Endodermal cell (in vitro differentiated cells): ENCODE data around the gene B4GALNT4. TPM values are rescaled to one million over a fixed set of nuclear protein-coding genes. Genes with fewer than 3 reads are reported as not detected.
A peak's percentile ranks its signal among the peaks of the same experiment; 100 is the strongest.

ENCODE experiments used
- DNase-seq: peaks from one replicate; pipeline ENCODE4 v3.0.0-alpha.2; 2017
- H3K27ac ChIP-seq: 2 replicates; pipeline ENCODE4 v1.5.1; 2013; ENCODE audit warnings: mild to moderate bottlenecking, low read depth, low read length, moderate library complexity
- H3K27me3 ChIP-seq: 2 replicates; pipeline ENCODE4 v1.6.1; 2013; ENCODE audit warnings: mild to moderate bottlenecking, low read length, moderate library complexity; ENCODE audit not compliant: insufficient read depth, control insufficient read depth, poor library complexity, severe bottlenecking
- H3K36me3 ChIP-seq: 2 replicates; pipeline ENCODE4 v1.7.0; 2013; ENCODE audit warnings: mild to moderate bottlenecking, low read length, moderate library complexity; ENCODE audit not compliant: control insufficient read depth, insufficient read depth
- H3K4me1 ChIP-seq: one replicate; pipeline ENCODE4 v1.7.0; 2013; ENCODE audit warnings: low read length; ENCODE audit not compliant: control insufficient read depth, insufficient read depth
- H3K4me3 ChIP-seq: 2 replicates; pipeline ENCODE4 v1.5.1; 2013; ENCODE audit warnings: mild to moderate bottlenecking, low read length, moderate library complexity
- H3K9ac ChIP-seq: 2 replicates; pipeline ENCODE4 v1.6.1; 2013; ENCODE audit warnings: mild to moderate bottlenecking, low read length, moderate library complexity; ENCODE audit not compliant: poor library complexity, severe bottlenecking; ENCODE audit errors: extremely low read depth
- H3K9me3 ChIP-seq: 2 replicates; pipeline ENCODE4 v1.6.1; 2013; ENCODE audit warnings: mild to moderate bottlenecking, low read length, moderate library complexity; ENCODE audit not compliant: control insufficient read depth
- H3K27ac Mint-ChIP-seq: 2 replicates; pipeline ENCODE4 v1.8.0; 2020; ENCODE audit warnings: mixed read lengths
- H3K27me3 Mint-ChIP-seq: 2 replicates; pipeline ENCODE4 v1.8.0; 2021; ENCODE audit warnings: mild to moderate bottlenecking, mixed read lengths; ENCODE audit not compliant: insufficient read depth
- H3K36me3 Mint-ChIP-seq: 2 replicates; pipeline ENCODE4 v1.8.0; 2020; ENCODE audit warnings: low read depth, mixed read lengths
- H3K4me1 Mint-ChIP-seq: 2 replicates; pipeline ENCODE4 v1.8.0; 2020; ENCODE audit warnings: mixed read lengths
- H3K4me3 Mint-ChIP-seq: 2 replicates; pipeline ENCODE4 v1.8.0; 2020; ENCODE audit warnings: mild to moderate bottlenecking, moderate library complexity, mixed read lengths
- H3K9me3 Mint-ChIP-seq: 2 replicates; pipeline ENCODE4 v1.8.0; 2020; ENCODE audit warnings: mild to moderate bottlenecking, mixed read lengths
- WGBS, 2 experiments: methylation state at CpG; one replicate each; pipeline versions ENCODE4 v1.1.5 to v1.1.7; 2013; ENCODE audit warnings: missing lambda C conversion rate in 2 of 2, mixed read lengths in 1 of 2; ENCODE audit not compliant: insufficient coverage in 1 of 2, insufficient read length in 1 of 2; 5-methylcytosine and 5-hydroxymethylcytosine counted together
- total RNA-seq, 2 donors: library from RNA; stranded (reverse); fragmentation: NEBNext Ultra II Directional in 1 of 2; extraction: Animal tissue kit (Norgen Biotek cat#: 25700) in 1 of 2; gene quantifications; 2 replicates in 1 of 2; 3 replicates in 1 of 2; pipeline ENCODE4 v1.2.1, GENCODE V29; 2021
- TF ChIP-seq, protein P1 (sequence below): fragments of 200-600 bp; sonication (generic); conservative IDR thresholded peaks from 2 replicates; pipeline ENCODE4 v1.5.0; 2021; ENCODE audit warnings: antibody characterized with exemption, mild to moderate bottlenecking

The B4GALNT4 gene
- total RNA-seq, 2 donors from 2014 or later = 109 to 118 TPM

DNA sequence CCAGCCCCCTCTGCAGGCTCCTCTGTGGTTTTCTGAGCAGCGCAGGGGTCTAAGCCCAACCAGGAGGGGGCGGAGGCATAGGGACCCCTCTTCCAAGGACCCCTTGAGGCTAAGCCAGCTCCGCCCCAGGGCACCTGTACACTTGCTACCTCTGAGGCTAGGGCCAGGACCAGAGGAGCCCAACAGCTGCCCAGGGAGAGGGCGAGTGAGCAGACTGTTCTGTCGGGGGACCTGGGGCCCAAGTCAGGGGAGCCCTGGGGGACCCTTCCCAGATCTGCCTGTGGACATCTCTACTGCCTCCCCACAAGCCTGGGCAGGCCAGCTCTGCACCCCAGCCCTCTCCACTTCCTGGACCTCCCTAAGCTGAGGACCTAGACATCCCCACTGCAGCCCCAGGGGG is 1.8 kb downstream of the B4GALNT4 start:
- peak overlapping the region; percentile 93 for H3K27ac Mint-ChIP-seq
- H3K27me3 ChIP-seq = no peaks in the 10 kb centered on the region
- H3K36me3 ChIP-seq = peaks cover 21% of the 10 kb centered on the region
- H3K4me3 ChIP-seq = peak overlapping the region; percentile 85
- no peak overlapping the region for H3K9ac ChIP-seq
- peaks cover 3% of the 10 kb centered on the region for H3K27me3 Mint-ChIP-seq
- TF ChIP-seq, protein P1, sequence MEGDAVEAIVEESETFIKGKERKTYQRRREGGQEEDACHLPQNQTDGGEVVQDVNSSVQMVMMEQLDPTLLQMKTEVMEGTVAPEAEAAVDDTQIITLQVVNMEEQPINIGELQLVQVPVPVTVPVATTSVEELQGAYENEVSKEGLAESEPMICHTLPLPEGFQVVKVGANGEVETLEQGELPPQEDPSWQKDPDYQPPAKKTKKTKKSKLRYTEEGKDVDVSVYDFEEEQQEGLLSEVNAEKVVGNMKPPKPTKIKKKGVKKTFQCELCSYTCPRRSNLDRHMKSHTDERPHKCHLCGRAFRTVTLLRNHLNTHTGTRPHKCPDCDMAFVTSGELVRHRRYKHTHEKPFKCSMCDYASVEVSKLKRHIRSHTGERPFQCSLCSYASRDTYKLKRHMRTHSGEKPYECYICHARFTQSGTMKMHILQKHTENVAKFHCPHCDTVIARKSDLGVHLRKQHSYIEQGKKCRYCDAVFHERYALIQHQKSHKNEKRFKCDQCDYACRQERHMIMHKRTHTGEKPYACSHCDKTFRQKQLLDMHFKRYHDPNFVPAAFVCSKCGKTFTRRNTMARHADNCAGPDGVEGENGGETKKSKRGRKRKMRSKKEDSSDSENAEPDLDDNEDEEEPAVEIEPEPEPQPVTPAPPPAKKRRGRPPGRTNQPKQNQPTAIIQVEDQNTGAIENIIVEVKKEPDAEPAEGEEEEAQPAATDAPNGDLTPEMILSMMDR = no peak
- no peak overlapping the region for H3K27ac ChIP-seq
- H3K4me1 ChIP-seq = no peaks in the 10 kb centered on the region
- DNase-seq = no peak
- H3K9me3 ChIP-seq = peaks cover 8% of the 10 kb centered on the region
- H3K4me3 Mint-ChIP-seq = peak overlapping the region; percentile 75
- 96 to 100% methylated on average over 4 to 5 of the region's 5 CpGs for WGBS, 2 experiments
- peaks cover 4% of the 10 kb centered on the region for H3K9me3 Mint-ChIP-seq
- peaks cover 28% of the 10 kb centered on the region for H3K36me3 Mint-ChIP-seq
- H3K4me1 Mint-ChIP-seq = peaks cover 9% of the 10 kb centered on the region

GRCh38 chr11:371716-372590 is 2.7 kb downstream of the B4GALNT4 start:
- H3K9ac ChIP-seq = no peak overlapping the region
- peaks cover 8% of the 10 kb centered on the region for H3K9me3 ChIP-seq
- no peak overlapping the region for H3K4me3 ChIP-seq
- H3K27me3 ChIP-seq = no peaks in the 10 kb centered on the region
- Mint-ChIP-seq H3K27me3 (peaks cover 3% of the 10 kb centered on the region), H3K27ac (no peak overlapping the region), H3K9me3 (peaks cover 4% of the 10 kb centered on the region), H3K36me3 (peaks cover 28% of the 10 kb centered on the region), H3K4me3 (no peak overlapping the region), H3K4me1 (peaks cover 9% of the 10 kb centered on the region)
- H3K36me3 ChIP-seq = peaks cover 21% of the 10 kb centered on the region
- no peak for DNase-seq
- WGBS, 2 experiments = 96 to 98% methylated on average over 13 to 19 of the region's 19 CpGs
- TF ChIP-seq, protein P1 = no peak
- H3K4me1 ChIP-seq = no peaks in the 10 kb centered on the region
- H3K27ac ChIP-seq = no peak overlapping the region

DNA sequence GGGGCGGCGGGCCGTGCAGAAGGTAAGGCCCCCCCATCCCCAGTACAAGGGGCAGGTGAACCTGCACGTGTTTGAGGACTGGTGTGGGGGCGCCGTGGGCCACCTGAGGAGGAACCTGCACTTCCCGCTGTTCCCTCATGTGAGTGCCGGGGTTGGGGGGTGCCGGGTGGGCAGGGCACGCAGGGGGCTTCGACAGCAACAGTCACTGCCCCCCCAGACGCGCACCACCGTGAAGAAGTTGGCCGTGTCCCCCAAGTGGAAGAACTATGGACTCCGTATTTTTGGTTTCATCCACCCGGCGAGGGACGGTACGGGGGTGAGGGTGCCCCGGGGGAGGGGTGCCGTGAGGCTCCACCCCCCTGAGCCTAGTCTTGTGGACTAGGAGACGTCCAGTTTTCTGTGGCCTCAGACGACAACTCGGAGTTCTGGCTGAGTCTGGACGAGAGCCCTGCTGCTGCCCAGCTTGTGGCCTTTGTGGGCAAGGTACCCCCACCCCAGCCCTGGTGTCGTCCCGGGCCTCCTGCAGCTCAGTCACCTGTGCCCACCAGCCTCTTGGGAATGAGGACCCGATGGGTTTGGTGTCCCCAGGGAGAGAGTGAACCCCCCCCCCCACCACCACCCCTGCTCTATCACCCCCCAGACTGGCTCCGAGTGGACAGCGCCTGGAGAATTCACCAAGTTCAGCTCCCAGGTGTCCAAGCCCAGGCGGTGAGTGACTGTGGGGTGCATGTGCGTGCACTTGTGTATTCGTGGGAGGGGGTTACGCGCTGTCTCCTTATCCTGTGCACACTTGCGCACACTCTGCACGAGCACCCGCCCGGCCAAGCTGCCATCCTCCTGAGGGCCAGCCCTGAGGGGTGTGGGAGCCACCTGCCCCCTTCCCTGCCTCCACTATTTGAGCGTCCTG is 3.8 kb downstream of the B4GALNT4 start:
- H3K27me3 ChIP-seq = no peaks in the 10 kb centered on the region
- Mint-ChIP-seq H3K27ac (no peak overlapping the region), H3K9me3 (peaks cover 4% of the 10 kb centered on the region), H3K4me3 (no peak overlapping the region), H3K4me1 (peaks cover 9% of the 10 kb centered on the region), H3K27me3 (peaks cover 2% of the 10 kb centered on the region), H3K36me3 (peaks cover 32% of the 10 kb centered on the region)
- no peak overlapping the region for H3K9ac ChIP-seq
- no peak overlapping the region for H3K27ac ChIP-seq
- DNase-seq = no peak
- H3K4me1 ChIP-seq = no peaks in the 10 kb centered on the region
- peaks cover 8% of the 10 kb centered on the region for H3K9me3 ChIP-seq
- H3K36me3 ChIP-seq = peaks cover 21% of the 10 kb centered on the region
- WGBS, 2 experiments = 95 to 96% methylated on average over 17 to 41 of the region's 41 CpGs
- TF ChIP-seq, protein P1 = no peak
- H3K4me3 ChIP-seq = no peak overlapping the region
